Endothelial cell of umbilical vein (primary cell): ENCODE results near the gene KCNH5. TPM values are rescaled to one million over a fixed set of nuclear protein-coding genes. Genes with fewer than 3 reads are reported as not detected.

Experiments
- BruUV-seq: library from RNA; stranded (reverse); fragments of 400-500 nt; replicated peaks from 2 replicates; lab custom pipeline; 2021; lab: Mats Ljungman, UMichigan
- CTCF ChIA-PET: fragments of 300-600, 350-600 bp; sonication (Branson Sonifier 250); formaldehyde crosslinking; loops from one replicate; lab custom pipeline; 2021; ENCODE audit warnings: antibody characterized with exemption, inconsistent platforms; lab: Charles Lee
- POLR2A ChIA-PET: fragments of 300-600, 350-600 bp; sonication (Branson Sonifier 250); formaldehyde crosslinking; loops from one replicate; lab custom pipeline; 2021; ENCODE audit warnings: antibody characterized with exemption, inconsistent platforms; lab: Charles Lee
- DNase-seq: peaks from one replicate; pipeline ENCODE4 v3.0.0-alpha.2; 2011; ENCODE audit warnings: low read depth, low spot score
- FAIRE-seq: peaks from 2 replicates; lab custom pipeline; 2011; peaks lifted over from hg19 to GRCh38; lab: Jason Lieb, UNC
- H2AFZ ChIP-seq: 2 replicates; pipeline ENCODE4 v1.6.0; 2012; ENCODE audit warnings: low read depth, low read length, control low read depth, inconsistent platforms
- H3K27ac ChIP-seq: 2 replicates; pipeline ENCODE4 v1.5.1; 2011; ENCODE audit warnings: low read depth, mild to moderate bottlenecking, control low read depth, low read length, moderate library complexity; ENCODE audit not compliant: insufficient read depth
- H3K27me3 ChIP-seq, 2 experiments: 2 replicates each; pipeline versions ENCODE4 v1.6.0 to v1.6.1; 2011; ENCODE audit warnings: low read length in 2 of 2, mixed read lengths in 1 of 2; ENCODE audit not compliant: control insufficient read depth in 2 of 2, insufficient read depth in 2 of 2
- H3K36me3 ChIP-seq, 2 experiments: 2 replicates in 1 of 2; 3 replicates in 1 of 2; pipeline ENCODE4 v1.5.1; 2011; ENCODE audit warnings: low read length in 2 of 2, mild to moderate bottlenecking in 1 of 2, moderate library complexity in 1 of 2; ENCODE audit not compliant: control insufficient read depth in 2 of 2, insufficient read depth in 2 of 2; ENCODE audit errors: extremely low read depth in 1 of 2
- H3K4me1 ChIP-seq: 3 replicates; pipeline ENCODE4 v1.5.1; 2011; ENCODE audit warnings: mild to moderate bottlenecking, low read length; ENCODE audit not compliant: control insufficient read depth, insufficient read depth; ENCODE audit errors: extremely low read depth
- H3K4me2 ChIP-seq: 2 replicates; pipeline ENCODE4 v1.6.1; 2011; ENCODE audit warnings: low read length, control low read depth, mixed read lengths; ENCODE audit not compliant: insufficient read depth
- H3K4me3 ChIP-seq, 3 experiments: fragments of 200-600 bp in 1 of 3; sonication (generic), shearing (Covaris generic) in 1 of 3; replicated peaks in 1 of 3; 2 replicates each; pipeline ENCODE4 v1.5.1; 2011 to 2016; ENCODE audit warnings: control low read depth in 3 of 3, low read length in 3 of 3, mild to moderate bottlenecking in 2 of 3, inconsistent platforms in 1 of 3, low read depth in 1 of 3, moderate library complexity in 1 of 3; ENCODE audit not compliant: insufficient read depth in 1 of 3
- H3K79me2 ChIP-seq: 2 replicates; pipeline ENCODE4 v1.6.0; 2012; ENCODE audit warnings: low read length, inconsistent platforms; ENCODE audit not compliant: control insufficient read depth, insufficient read depth
- H3K9ac ChIP-seq: replicated peaks from 2 replicates; pipeline ENCODE3; 2011; ENCODE audit warnings: low read length, control low read depth; ENCODE audit not compliant: insufficient read depth; ENCODE audit errors: extremely low read depth
- H3K9me1 ChIP-seq: replicated peaks from 3 replicates; pipeline ENCODE4 v1.6.0; 2011; ENCODE audit warnings: mild to moderate bottlenecking, low read length; ENCODE audit not compliant: control insufficient read depth, insufficient read depth; ENCODE audit errors: extremely low read depth
- H3K9me3 ChIP-seq: replicated peaks from 2 replicates; pipeline ENCODE4 v1.5.1; 2012; ENCODE audit warnings: low read length, inconsistent platforms; ENCODE audit not compliant: control insufficient read depth, insufficient read depth
- H4K20me1 ChIP-seq: replicated peaks from 2 replicates; pipeline ENCODE3; 2011; ENCODE audit warnings: mild to moderate bottlenecking, low read length; ENCODE audit not compliant: control insufficient read depth, insufficient read depth; ENCODE audit errors: extremely low read depth
- CTCF ChIP-seq, 2 donors: IDR thresholded peaks; 1 replicate in 1 of 2; 2 replicates in 1 of 2; pipeline ENCODE4 v1.5.1; 2011; ENCODE audit warnings: low read length in 2 of 2, mild to moderate bottlenecking in 2 of 2, moderate library complexity in 2 of 2, control low read depth in 1 of 2, inconsistent platforms in 1 of 2, low read depth in 1 of 2; ENCODE audit not compliant: insufficient read depth in 1 of 2; ENCODE audit errors: extremely low read depth in 1 of 2
- EZH2 ChIP-seq: IDR thresholded peaks from 2 replicates; pipeline ENCODE4 v1.6.1; 2012; ENCODE audit warnings: borderline replicate concordance, low read depth, mild to moderate bottlenecking, moderate library complexity, low read length, inconsistent platforms; ENCODE audit not compliant: severe bottlenecking
- FOS ChIP-seq: IDR thresholded peaks from 2 replicates; pipeline ENCODE4 v1.6.1; 2011; ENCODE audit warnings: mild to moderate bottlenecking, low read length, moderate library complexity, borderline replicate concordance; ENCODE audit not compliant: insufficient read depth
- GATA2 ChIP-seq: IDR thresholded peaks from 2 replicates; pipeline ENCODE4 v1.7.0; 2011; ENCODE audit warnings: low read depth, mild to moderate bottlenecking, moderate library complexity, mixed read lengths, low read length; ENCODE audit not compliant: insufficient read length, insufficient read depth
- JUN ChIP-seq: IDR thresholded peaks from 2 replicates; pipeline ENCODE4 v1.6.1; 2011; ENCODE audit warnings: borderline replicate concordance, low read depth; ENCODE audit not compliant: insufficient read length, insufficient read depth
- MAX ChIP-seq: IDR thresholded peaks from 2 replicates; pipeline ENCODE4 v1.6.1; 2011; ENCODE audit not compliant: insufficient read depth, insufficient read length
- MYC ChIP-seq: IDR thresholded peaks from one replicate; pipeline ENCODE4 v1.6.1; 2011; ENCODE audit warnings: mild to moderate bottlenecking, low read depth, low read length
- POLR2A ChIP-seq: IDR thresholded peaks from 2 replicates; pipeline ENCODE4 v1.6.1; 2012; ENCODE audit warnings: low read depth, mild to moderate bottlenecking, control low read depth, low read length
- POLR2AphosphoS5 ChIP-seq: IDR thresholded peaks from 2 replicates; pipeline ENCODE4 v1.6.1; 2012; ENCODE audit warnings: low read depth, mild to moderate bottlenecking, control low read depth, low read length, moderate library complexity; ENCODE audit not compliant: insufficient read depth
- dilution Hi-C: fragments of 300-500 bp; cut with MboI; formaldehyde crosslinking; loops from one replicate; pipeline ENCODE4 v1.15.0; 2019; ENCODE audit warnings: low sequenced_read_pairs; ENCODE audit not compliant: extremely low pct_ligation_motif_present
- intact Hi-C: fragments of 100-400 bp; cut with micrococcal nuclease; formaldehyde crosslinking; loops from one replicate; pipeline ENCODE4 v1.10.0; 2022
- polyA plus RNA-seq, 4 experiments: library from polyadenylated mRNA; depleted of rRNA in 3 of 4; stranded (reverse) in 3 of 4; unstranded in 1 of 4; fragments of >200 nt; gene quantifications; 2 replicates each; pipeline versions ENCODE4 v1.2.1 to v1.2.3, GENCODE V29; 2011 to 2012; ENCODE audit warnings: missing spikeins in 1 of 4
- total RNA-seq: library from RNA; stranded (reverse); gene quantifications from 2 replicates; pipeline ENCODE4 v1.2.3, GENCODE V29; 2021

KCNH5 gene
- total and polyA plus RNA-seq, 2 donors (not counting 3 experiments of a cell fraction or from before 2014, with no cell fraction given), result not detected

DNA sequence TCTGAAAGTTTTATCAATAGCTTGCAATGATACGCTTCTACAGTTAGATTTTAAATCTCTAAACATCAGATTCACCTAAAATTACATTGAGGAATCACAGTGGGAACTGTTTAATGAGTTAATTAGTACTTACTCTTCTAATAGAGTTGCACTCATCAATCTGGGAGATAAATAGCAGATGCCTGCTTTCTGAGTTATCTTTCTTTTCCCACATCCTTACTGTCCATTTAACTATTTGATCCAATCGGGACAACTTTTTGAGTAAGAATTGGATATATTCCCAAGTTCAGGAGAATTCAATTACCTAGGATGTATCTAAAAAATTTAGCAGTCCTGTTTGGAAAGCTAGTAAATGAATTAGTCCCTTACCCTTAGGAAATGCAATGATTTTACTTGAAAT lies 162.3 kb downstream of the KCNH5 start:
- H3K4me2 ChIP-seq, result no peak overlapping the region
- BruUV-seq, result no TSS peak
- ChIA-PET CTCF (no interaction called here), POLR2A (no interaction called here)
- H3K9me3 ChIP-seq, result no peaks in the 10 kb centered on the region
- FAIRE-seq (no peak), DNase-seq (no peak)
- no peaks in the 10 kb centered on the region for H4K20me1 ChIP-seq
- no peaks in the 10 kb centered on the region for H3K27me3 ChIP-seq
- dilution Hi-C loops (no loop called here), intact Hi-C loops (no loop called here)
- no peak overlapping the region for H3K4me3 ChIP-seq
- no peaks in the 10 kb centered on the region for H3K36me3 ChIP-seq
- H3K9ac ChIP-seq, result no peak overlapping the region
- no peaks in the 10 kb centered on the region for H3K9me1 ChIP-seq
- H2AFZ ChIP-seq, result no peak overlapping the region
- H3K27ac ChIP-seq, result no peak overlapping the region
- TF ChIP-seq JUN, result no peak
- no peak for TF ChIP-seq MAX
- TF ChIP-seq FOS, result no peak
- no peak for TF ChIP-seq EZH2
- no peak for TF ChIP-seq CTCF (IDR thresholded peaks at IDR 0.05; ENCODE audit: extremely low read depth in 1 of 2, insufficient read depth in 1 of 2, low read depth in 1 of 2, low read length in 2 of 2)
- no peak for TF ChIP-seq MYC
- no peak for TF ChIP-seq POLR2A
- TF ChIP-seq GATA2, result no peak
- no peak for TF ChIP-seq POLR2AphosphoS5
- H3K79me2 ChIP-seq, result no peaks in the 10 kb centered on the region
- no peaks in the 10 kb centered on the region for H3K4me1 ChIP-seq
